ENCODE measurements around the gene DNM3. TPM values are rescaled to one million over a fixed set of nuclear protein-coding genes. Genes with fewer than 3 reads are reported as not detected.

DNM3 gene
- total and polyA plus RNA-seq, 2 of the 8 experiments (the other 6 are each of a cell fraction or from before 2014, with no cell fraction given): 2.0 to 8.5 TPM

- TF ChIP-seq MAX (IDR thresholded peaks at IDR 0.05) (no peak), JUN (IDR thresholded peaks at IDR 0.05; ENCODE audit: low read depth, low read length) (no peak), YY1 (IDR thresholded peaks at IDR 0.05; ENCODE audit: low read depth, low read length) (no peak), RAD21 (IDR thresholded peaks at IDR 0.05 in 1 of 2, conservative IDR thresholded peaks at IDR 0.05 in 1 of 2; ENCODE audit: low read depth in 2 of 2, low read length in 2 of 2) (no peak), SAP30 (IDR thresholded peaks at IDR 0.05; ENCODE audit: insufficient read depth, insufficient replicate concordance, low read length) (no peak), PHF8 (conservative IDR thresholded peaks at IDR 0.05; ENCODE audit: low read depth, low read length) (no peak), NANOG (IDR thresholded peaks at IDR 0.05; ENCODE audit: insufficient read depth, low read depth, low read length, poor library complexity, severe bottlenecking) (no peak), KDM5A (IDR thresholded peaks at IDR 0.05; ENCODE audit: low read length) (no peak)
Observed at GRCh38 chr1:172147541-172147940, 306.2 kb downstream of the DNM3 start (continued).

Data from H1 (cell line).